GM23338 (cell line): ENCODE results near the gene TNPO3.

Experiments
- CREB1 ChIP-seq: fragments of 250-450 bp; sonication (Bioruptor Pico); IDR thresholded peaks from 2 replicates; pipeline ENCODE4 v1.5.0; 2020; ENCODE audit warnings: low read depth, mild to moderate bottlenecking, moderate library complexity
- EZH2 ChIP-seq: fragments of 200-600 bp; sonication (generic); IDR thresholded peaks from one replicate; pipeline ENCODE4 v1.8.0; 2017; ENCODE audit warnings: antibody characterized with exemption, mild to moderate bottlenecking, low read depth; ENCODE audit not compliant: unreplicated experiment
- EZH2phosphoT487 ChIP-seq: fragments of 200-600 bp; sonication (generic); IDR thresholded peaks from one replicate; pipeline ENCODE4 v1.8.1; 2018; ENCODE audit warnings: antibody characterized with exemption; ENCODE audit not compliant: unreplicated experiment
- JUNB ChIP-seq: IDR thresholded peaks from one replicate; pipeline ENCODE4 v1.6.1; 2016; ENCODE audit warnings: antibody characterized with exemption; ENCODE audit not compliant: unreplicated experiment
- POLR2AphosphoS5 ChIP-seq: IDR thresholded peaks from 2 replicates; pipeline ENCODE4 v1.6.1; 2016; ENCODE audit warnings: antibody characterized with exemption, low read depth
- STAT1 ChIP-seq: IDR thresholded peaks from one replicate; pipeline ENCODE4 v1.6.1; 2016; ENCODE audit warnings: antibody characterized with exemption; ENCODE audit not compliant: unreplicated experiment
- ZNF114 ChIP-seq: fragments of 250-450 bp; sonication (Bioruptor Pico); IDR thresholded peaks from 2 replicates; pipeline ENCODE4 v1.5.0; 2020; ENCODE audit warnings: mild to moderate bottlenecking, moderate library complexity
- ZNF331 ChIP-seq: fragments of 250-450 bp; sonication (Bioruptor Pico); IDR thresholded peaks from 2 replicates; pipeline ENCODE4 v1.5.0; 2020; ENCODE audit warnings: low read depth, mild to moderate bottlenecking, moderate library complexity
- TF ChIP-seq, protein P1 (sequence below), 2 experiments: fragments of 200-600 bp in 1 of 2; sonication (generic) in 1 of 2; conservative IDR thresholded peaks; 2 replicates each; pipeline versions ENCODE4 v1.5.1 to v1.6.1; 2016 to 2017; ENCODE audit warnings: antibody characterized with exemption in 2 of 2, low read depth in 2 of 2, mild to moderate bottlenecking in 2 of 2, moderate library complexity in 1 of 2
- TF ChIP-seq, protein P2 (sequence below): IDR thresholded peaks from one replicate; pipeline ENCODE4 v1.6.1; 2018; ENCODE audit warnings: antibody characterized with exemption; ENCODE audit not compliant: unreplicated experiment
- TF ChIP-seq, protein P3 (sequence below): IDR thresholded peaks from 2 replicates; pipeline ENCODE4 v1.6.1; 2016; ENCODE audit warnings: antibody characterized with exemption

DNA sequence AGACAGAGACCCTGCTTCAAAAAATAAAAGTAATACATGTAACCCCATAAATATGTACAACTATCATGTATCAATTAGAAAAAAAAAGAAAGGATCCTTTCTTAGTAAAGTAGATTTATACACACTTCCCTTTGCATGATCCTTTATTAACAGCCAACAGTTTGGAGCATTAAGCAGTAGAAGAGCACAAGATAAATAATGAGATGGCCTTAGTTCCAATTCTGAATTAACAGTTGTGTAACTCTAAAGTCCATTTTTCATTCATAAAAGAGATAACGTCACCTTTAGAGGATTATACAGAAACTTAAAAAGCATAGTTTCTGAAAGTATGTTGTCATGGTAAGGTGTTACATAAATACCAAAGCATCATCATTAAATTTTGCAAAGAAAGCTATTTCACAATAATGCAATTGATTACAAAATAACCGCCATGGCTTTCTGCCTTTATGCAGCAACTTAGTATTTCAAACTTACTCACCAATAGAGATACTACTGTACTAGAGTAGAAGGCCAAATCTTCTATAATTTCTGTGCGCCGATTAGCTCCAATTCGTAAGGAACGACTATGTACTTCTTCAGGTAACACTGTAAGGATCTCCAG, 40.3 kb downstream of the TNPO3 start:
- TF ChIP-seq, protein P1, sequence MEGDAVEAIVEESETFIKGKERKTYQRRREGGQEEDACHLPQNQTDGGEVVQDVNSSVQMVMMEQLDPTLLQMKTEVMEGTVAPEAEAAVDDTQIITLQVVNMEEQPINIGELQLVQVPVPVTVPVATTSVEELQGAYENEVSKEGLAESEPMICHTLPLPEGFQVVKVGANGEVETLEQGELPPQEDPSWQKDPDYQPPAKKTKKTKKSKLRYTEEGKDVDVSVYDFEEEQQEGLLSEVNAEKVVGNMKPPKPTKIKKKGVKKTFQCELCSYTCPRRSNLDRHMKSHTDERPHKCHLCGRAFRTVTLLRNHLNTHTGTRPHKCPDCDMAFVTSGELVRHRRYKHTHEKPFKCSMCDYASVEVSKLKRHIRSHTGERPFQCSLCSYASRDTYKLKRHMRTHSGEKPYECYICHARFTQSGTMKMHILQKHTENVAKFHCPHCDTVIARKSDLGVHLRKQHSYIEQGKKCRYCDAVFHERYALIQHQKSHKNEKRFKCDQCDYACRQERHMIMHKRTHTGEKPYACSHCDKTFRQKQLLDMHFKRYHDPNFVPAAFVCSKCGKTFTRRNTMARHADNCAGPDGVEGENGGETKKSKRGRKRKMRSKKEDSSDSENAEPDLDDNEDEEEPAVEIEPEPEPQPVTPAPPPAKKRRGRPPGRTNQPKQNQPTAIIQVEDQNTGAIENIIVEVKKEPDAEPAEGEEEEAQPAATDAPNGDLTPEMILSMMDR (conservative IDR thresholded peaks at IDR 0.05; ENCODE audit: low read depth in 2 of 2) = no peak
- TF ChIP-seq ZNF331 (no peak), POLR2AphosphoS5 (no peak), EZH2phosphoT487 (no peak), EZH2 (no peak), STAT1 (no peak), JUNB (no peak), CREB1 (no peak), ZNF114 (no peak)
- TF ChIP-seq, protein P2, sequence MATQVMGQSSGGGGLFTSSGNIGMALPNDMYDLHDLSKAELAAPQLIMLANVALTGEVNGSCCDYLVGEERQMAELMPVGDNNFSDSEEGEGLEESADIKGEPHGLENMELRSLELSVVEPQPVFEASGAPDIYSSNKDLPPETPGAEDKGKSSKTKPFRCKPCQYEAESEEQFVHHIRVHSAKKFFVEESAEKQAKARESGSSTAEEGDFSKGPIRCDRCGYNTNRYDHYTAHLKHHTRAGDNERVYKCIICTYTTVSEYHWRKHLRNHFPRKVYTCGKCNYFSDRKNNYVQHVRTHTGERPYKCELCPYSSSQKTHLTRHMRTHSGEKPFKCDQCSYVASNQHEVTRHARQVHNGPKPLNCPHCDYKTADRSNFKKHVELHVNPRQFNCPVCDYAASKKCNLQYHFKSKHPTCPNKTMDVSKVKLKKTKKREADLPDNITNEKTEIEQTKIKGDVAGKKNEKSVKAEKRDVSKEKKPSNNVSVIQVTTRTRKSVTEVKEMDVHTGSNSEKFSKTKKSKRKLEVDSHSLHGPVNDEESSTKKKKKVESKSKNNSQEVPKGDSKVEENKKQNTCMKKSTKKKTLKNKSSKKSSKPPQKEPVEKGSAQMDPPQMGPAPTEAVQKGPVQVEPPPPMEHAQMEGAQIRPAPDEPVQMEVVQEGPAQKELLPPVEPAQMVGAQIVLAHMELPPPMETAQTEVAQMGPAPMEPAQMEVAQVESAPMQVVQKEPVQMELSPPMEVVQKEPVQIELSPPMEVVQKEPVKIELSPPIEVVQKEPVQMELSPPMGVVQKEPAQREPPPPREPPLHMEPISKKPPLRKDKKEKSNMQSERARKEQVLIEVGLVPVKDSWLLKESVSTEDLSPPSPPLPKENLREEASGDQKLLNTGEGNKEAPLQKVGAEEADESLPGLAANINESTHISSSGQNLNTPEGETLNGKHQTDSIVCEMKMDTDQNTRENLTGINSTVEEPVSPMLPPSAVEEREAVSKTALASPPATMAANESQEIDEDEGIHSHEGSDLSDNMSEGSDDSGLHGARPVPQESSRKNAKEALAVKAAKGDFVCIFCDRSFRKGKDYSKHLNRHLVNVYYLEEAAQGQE = no peak
- TF ChIP-seq, protein P3, sequence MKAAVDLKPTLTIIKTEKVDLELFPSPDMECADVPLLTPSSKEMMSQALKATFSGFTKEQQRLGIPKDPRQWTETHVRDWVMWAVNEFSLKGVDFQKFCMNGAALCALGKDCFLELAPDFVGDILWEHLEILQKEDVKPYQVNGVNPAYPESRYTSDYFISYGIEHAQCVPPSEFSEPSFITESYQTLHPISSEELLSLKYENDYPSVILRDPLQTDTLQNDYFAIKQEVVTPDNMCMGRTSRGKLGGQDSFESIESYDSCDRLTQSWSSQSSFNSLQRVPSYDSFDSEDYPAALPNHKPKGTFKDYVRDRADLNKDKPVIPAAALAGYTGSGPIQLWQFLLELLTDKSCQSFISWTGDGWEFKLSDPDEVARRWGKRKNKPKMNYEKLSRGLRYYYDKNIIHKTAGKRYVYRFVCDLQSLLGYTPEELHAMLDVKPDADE = no peak
